ENCODE results near the gene SNAP29.

Gene SNAP29

GRCh38 chr22:20926243-20926642 is 67.4 kb downstream of the SNAP29 start:
- H2BK5ac ChIP-seq (ENCODE audit: low read length) = no peak overlapping the region
- no peak overlapping the region for H3K14ac ChIP-seq (ENCODE audit: low read length)
- no peak overlapping the region for H3K23ac ChIP-seq (ENCODE audit: low read depth, low read length, poor library complexity)
- peaks cover 2% of the 10 kb centered on the region for H3K79me1 ChIP-seq (ENCODE audit: low read depth, low read length)
- peaks cover 0 to 8% of the 10 kb centered on the region in 2 donors for H3K9me3 ChIP-seq (replicated peaks in 1 of 2; ENCODE audit: control insufficient read depth in 2 of 2, insufficient read depth in 1 of 2, low read depth in 1 of 2, low read length in 2 of 2)
- H2BK120ac ChIP-seq (ENCODE audit: low read depth, low read length) = no peak overlapping the region
- no peak overlapping the region for H4K91ac ChIP-seq (ENCODE audit: low read depth, low read length, poor library complexity)
- no peak overlapping the region for H2BK15ac ChIP-seq (ENCODE audit: low read length)
- H3K4ac ChIP-seq (ENCODE audit: low read length) = no peak overlapping the region
- no peaks in the 10 kb centered on the region for H3K27me3 ChIP-seq (ENCODE audit: control insufficient read depth in 3 of 3, insufficient read depth in 3 of 3, low read depth in 1 of 3, low read length in 3 of 3)
- H3K4me2 ChIP-seq (ENCODE audit: insufficient read depth, low read length, poor library complexity, severe bottlenecking) = no peak overlapping the region
- no peak overlapping the region for H2BK12ac ChIP-seq (ENCODE audit: low read length)
- no peak overlapping the region for H3K27ac ChIP-seq (replicated peaks; ENCODE audit: low read length)
- H3K4me3 ChIP-seq (ENCODE audit: low read length in 2 of 2) = no peak overlapping the region
- no peak overlapping the region for H3K9ac ChIP-seq (ENCODE audit: low read depth, low read length, poor library complexity)
- H2AK5ac ChIP-seq (ENCODE audit: low read depth, low read length) = no peak overlapping the region
- H3K36me3 ChIP-seq (replicated peaks in 1 of 2; ENCODE audit: control insufficient read depth in 2 of 2, insufficient read depth in 2 of 2, low read length in 2 of 2) = peaks cover 1 to 65% of the 10 kb centered on the region in 2 donors
- DNase-seq (ENCODE audit: low spot score) = no peak
- no peak overlapping the region for H3K18ac ChIP-seq (ENCODE audit: low read length)
- no CpG with 5 or more reads among the region's 2 CpGs for WGBS, 2 donors (ENCODE audit: extremely low coverage in 2 of 2, insufficient read length in 2 of 2, insufficient replicate concordance in 1 of 2)
- no peak overlapping the region for H2AFZ ChIP-seq (ENCODE audit: low read length)
- no peak overlapping the region for H4K8ac ChIP-seq (ENCODE audit: low read depth, low read length)
- H3K4me1 ChIP-seq (ENCODE audit: control insufficient read depth in 2 of 2, insufficient read depth in 1 of 2, low read depth in 1 of 2, low read length in 2 of 2) = peaks cover 0 to 10% of the 10 kb centered on the region in 2 donors

- H3K23ac ChIP-seq (ENCODE audit: low read depth, low read length, poor library complexity) = no peak overlapping the region
- H3K36me3 ChIP-seq (replicated peaks in 1 of 2; ENCODE audit: control insufficient read depth in 2 of 2, insufficient read depth in 2 of 2, low read length in 2 of 2) = peaks cover 3 to 66% of the 10 kb centered on the region in 2 donors
- H2BK12ac ChIP-seq (ENCODE audit: low read length) = no peak overlapping the region
- H2BK15ac ChIP-seq (ENCODE audit: low read length) = no peak overlapping the region
- no peak overlapping the region for H3K14ac ChIP-seq (ENCODE audit: low read length)
- H3K4me2 ChIP-seq (ENCODE audit: insufficient read depth, low read length, poor library complexity, severe bottlenecking) = no peak overlapping the region
- no peak overlapping the region for H3K27ac ChIP-seq (replicated peaks; ENCODE audit: low read length)
- no peak overlapping the region for H3K4ac ChIP-seq (ENCODE audit: low read length)
- peaks cover 0 to 8% of the 10 kb centered on the region in 2 donors for H3K4me1 ChIP-seq (ENCODE audit: control insufficient read depth in 2 of 2, insufficient read depth in 1 of 2, low read depth in 1 of 2, low read length in 2 of 2)
- H3K79me1 ChIP-seq (ENCODE audit: low read depth, low read length) = peaks cover 4% of the 10 kb centered on the region
- H2BK120ac ChIP-seq (ENCODE audit: low read depth, low read length) = no peak overlapping the region
- no peak overlapping the region for H2AK5ac ChIP-seq (ENCODE audit: low read depth, low read length)
- no peak overlapping the region for H3K9ac ChIP-seq (ENCODE audit: low read depth, low read length, poor library complexity)
- no peak overlapping the region for H2AFZ ChIP-seq (ENCODE audit: low read length)
- H3K4me3 ChIP-seq (ENCODE audit: low read length in 2 of 2) = no peak overlapping the region
- H4K91ac ChIP-seq (ENCODE audit: low read depth, low read length, poor library complexity) = no peak overlapping the region
- no CpG with 5 or more reads among the region's 4 CpGs for WGBS, 2 donors (ENCODE audit: extremely low coverage in 2 of 2, insufficient read length in 2 of 2, insufficient replicate concordance in 1 of 2)
- no peak overlapping the region for H2BK5ac ChIP-seq (ENCODE audit: low read length)
- DNase-seq (ENCODE audit: low spot score) = no peak
- no peak overlapping the region for H3K18ac ChIP-seq (ENCODE audit: low read length)
- peaks cover 0 to 8% of the 10 kb centered on the region in 2 donors for H3K9me3 ChIP-seq (replicated peaks in 1 of 2; ENCODE audit: control insufficient read depth in 2 of 2, insufficient read depth in 1 of 2, low read depth in 1 of 2, low read length in 2 of 2)
- H4K8ac ChIP-seq (ENCODE audit: low read depth, low read length) = no peak overlapping the region
- no peaks in the 10 kb centered on the region for H3K27me3 ChIP-seq (ENCODE audit: control insufficient read depth in 3 of 3, insufficient read depth in 3 of 3, low read depth in 1 of 3, low read length in 3 of 3)
Observed at GRCh38 chr22:20927940-20928572, 69.2 kb downstream of the SNAP29 start.

DNA sequence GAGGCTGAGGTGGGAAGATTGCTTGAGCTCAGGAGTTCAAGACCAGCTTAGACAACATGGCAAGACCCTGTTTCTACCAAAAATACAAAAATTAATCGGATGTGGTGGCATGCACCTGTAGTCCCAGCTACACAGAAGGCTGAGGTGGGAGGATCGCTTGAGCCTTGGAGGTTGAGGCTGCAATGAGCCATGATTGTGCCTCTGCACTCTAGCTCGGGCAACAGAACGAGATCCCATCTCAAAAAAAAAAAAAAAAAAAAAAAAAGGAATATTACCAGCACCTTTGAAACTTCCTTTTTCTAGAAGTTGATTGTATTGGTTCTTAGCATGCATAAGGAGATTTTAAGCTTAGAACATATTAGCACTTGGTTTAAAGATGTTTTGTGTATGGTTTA is 69.8 kb downstream of the SNAP29 start:
- H2BK15ac ChIP-seq (ENCODE audit: low read length) = no peak overlapping the region
- no CpG with 5 or more reads among the region's 4 CpGs for WGBS, 2 donors (ENCODE audit: extremely low coverage in 2 of 2, insufficient read length in 2 of 2, insufficient replicate concordance in 1 of 2)
- H4K8ac ChIP-seq (ENCODE audit: low read depth, low read length) = no peak overlapping the region
- H3K4me2 ChIP-seq (ENCODE audit: insufficient read depth, low read length, poor library complexity, severe bottlenecking) = no peak overlapping the region
- no peak overlapping the region for H2BK12ac ChIP-seq (ENCODE audit: low read length)
- H2BK120ac ChIP-seq (ENCODE audit: low read depth, low read length) = no peak overlapping the region
- no peak overlapping the region for H2AK5ac ChIP-seq (ENCODE audit: low read depth, low read length)
- H2AFZ ChIP-seq (ENCODE audit: low read length) = no peak overlapping the region
- H3K14ac ChIP-seq (ENCODE audit: low read length) = no peak overlapping the region
- no peak overlapping the region for H3K23ac ChIP-seq (ENCODE audit: low read depth, low read length, poor library complexity)
- no peak for DNase-seq (ENCODE audit: low spot score)
- peaks cover 0 to 8% of the 10 kb centered on the region in 2 donors for H3K9me3 ChIP-seq (replicated peaks in 1 of 2; ENCODE audit: control insufficient read depth in 2 of 2, insufficient read depth in 1 of 2, low read depth in 1 of 2, low read length in 2 of 2)
- H3K27ac ChIP-seq (replicated peaks; ENCODE audit: low read length) = no peak overlapping the region
- H2BK5ac ChIP-seq (ENCODE audit: low read length) = no peak overlapping the region
- H3K4ac ChIP-seq (ENCODE audit: low read length) = no peak overlapping the region
- peaks cover 0 to 8% of the 10 kb centered on the region in 2 donors for H3K4me1 ChIP-seq (ENCODE audit: control insufficient read depth in 2 of 2, insufficient read depth in 1 of 2, low read depth in 1 of 2, low read length in 2 of 2)
- H3K79me1 ChIP-seq (ENCODE audit: low read depth, low read length) = peaks cover 4% of the 10 kb centered on the region
- peaks cover 3 to 64% of the 10 kb centered on the region in 2 donors for H3K36me3 ChIP-seq (replicated peaks in 1 of 2; ENCODE audit: control insufficient read depth in 2 of 2, insufficient read depth in 2 of 2, low read length in 2 of 2)
- no peak overlapping the region for H3K18ac ChIP-seq (ENCODE audit: low read length)
- no peak overlapping the region for H3K9ac ChIP-seq (ENCODE audit: low read depth, low read length, poor library complexity)
- H4K91ac ChIP-seq (ENCODE audit: low read depth, low read length, poor library complexity) = no peak overlapping the region
- no peaks in the 10 kb centered on the region for H3K27me3 ChIP-seq (ENCODE audit: control insufficient read depth in 3 of 3, insufficient read depth in 3 of 3, low read depth in 1 of 3, low read length in 3 of 3)
- H3K4me3 ChIP-seq (ENCODE audit: low read length in 2 of 2) = no peak overlapping the region

- no peaks in the 10 kb centered on the region for H3K27me3 ChIP-seq (ENCODE audit: control insufficient read depth in 3 of 3, insufficient read depth in 3 of 3, low read depth in 1 of 3, low read length in 3 of 3)
- H3K27ac ChIP-seq (replicated peaks; ENCODE audit: low read length) = no peak overlapping the region
- no peak overlapping the region for H3K14ac ChIP-seq (ENCODE audit: low read length)
- no peak overlapping the region for H2BK120ac ChIP-seq (ENCODE audit: low read depth, low read length)
- no peak overlapping the region for H3K4ac ChIP-seq (ENCODE audit: low read length)
- no peak overlapping the region for H3K18ac ChIP-seq (ENCODE audit: low read length)
- peaks cover 0 to 8% of the 10 kb centered on the region in 2 donors for H3K9me3 ChIP-seq (replicated peaks in 1 of 2; ENCODE audit: control insufficient read depth in 2 of 2, insufficient read depth in 1 of 2, low read depth in 1 of 2, low read length in 2 of 2)
- H3K79me1 ChIP-seq (ENCODE audit: low read depth, low read length) = peaks cover 5% of the 10 kb centered on the region
- no peak overlapping the region for H4K8ac ChIP-seq (ENCODE audit: low read depth, low read length)
- no peak overlapping the region for H2AFZ ChIP-seq (ENCODE audit: low read length)
- H3K9ac ChIP-seq (ENCODE audit: low read depth, low read length, poor library complexity) = no peak overlapping the region
- no CpG with 5 or more reads among the region's 1 CpG for WGBS, 2 donors (ENCODE audit: extremely low coverage in 2 of 2, insufficient read length in 2 of 2, insufficient replicate concordance in 1 of 2)
- H3K4me2 ChIP-seq (ENCODE audit: insufficient read depth, low read length, poor library complexity, severe bottlenecking) = no peak overlapping the region
- H4K91ac ChIP-seq (ENCODE audit: low read depth, low read length, poor library complexity) = no peak overlapping the region
- no peak overlapping the region for H3K23ac ChIP-seq (ENCODE audit: low read depth, low read length, poor library complexity)
- no peak overlapping the region for H3K4me3 ChIP-seq (ENCODE audit: low read length in 2 of 2)
- H2AK5ac ChIP-seq (ENCODE audit: low read depth, low read length) = no peak overlapping the region
- no peak overlapping the region for H2BK15ac ChIP-seq (ENCODE audit: low read length)
- DNase-seq (ENCODE audit: low spot score) = no peak
- peaks cover 0 to 8% of the 10 kb centered on the region in 2 donors for H3K4me1 ChIP-seq (ENCODE audit: control insufficient read depth in 2 of 2, insufficient read depth in 1 of 2, low read depth in 1 of 2, low read length in 2 of 2)
- H2BK5ac ChIP-seq (ENCODE audit: low read length) = no peak overlapping the region
- H2BK12ac ChIP-seq (ENCODE audit: low read length) = no peak overlapping the region
- H3K36me3 ChIP-seq (replicated peaks in 1 of 2; ENCODE audit: control insufficient read depth in 2 of 2, insufficient read depth in 2 of 2, low read length in 2 of 2) = peaks cover 9 to 65% of the 10 kb centered on the region in 2 donors
Observed at GRCh38 chr22:20930004-20930403, 71.2 kb downstream of the SNAP29 start.

Measured in neuronal stem cell (in vitro differentiated cells).